Activated naive CD8-positive, alpha-beta T cell treated with anti-CD3 and anti-CD28 coated beads, Interleukin-2, amount 10 ng/mL, durations not matched to agents 7 days and 5 days (primary cell): Measurements from ENCODE around the gene SELPLG. TPM values are rescaled to one million over a fixed set of nuclear protein-coding genes. Genes with fewer than 3 reads are reported as not detected.
"Not testable (repeated sequence)": the region's sequence is repeated elsewhere in the genome, so short reads cannot be mapped to it uniquely, and the experiment has no call there.

Experiments
- ATAC-seq: fragments of 150-1000 bp; cut with Tn5 transposase; one replicate; pipeline ENCODE4 v1.10.0; 2021; ENCODE audit warnings: low read depth, moderate library complexity
- POLR2A ChIA-PET: fragments of 350-600 bp; sonication (Branson Sonifier 250); formaldehyde crosslinking; loops from one replicate; lab custom pipeline; 2021; ENCODE audit warnings: antibody characterized with exemption; lab: Charles Lee
- DNase-seq: peaks from one replicate; pipeline ENCODE4 v3.0.0; 2021
- H3K27ac Mint-ChIP-seq: one replicate; pipeline ENCODE4 v1.8.0; 2022; ENCODE audit warnings: mild to moderate bottlenecking, mixed read lengths
- H3K27me3 Mint-ChIP-seq: one replicate; pipeline ENCODE4 v1.8.0; 2022; ENCODE audit warnings: mild to moderate bottlenecking, moderate library complexity, mixed read lengths
- H3K36me3 Mint-ChIP-seq: one replicate; pipeline ENCODE4 v1.8.0; 2021; ENCODE audit warnings: mild to moderate bottlenecking, mixed read lengths
- H3K4me1 Mint-ChIP-seq: one replicate; pipeline ENCODE4 v1.8.0; 2021; ENCODE audit warnings: mixed read lengths
- H3K4me3 Mint-ChIP-seq: one replicate; pipeline ENCODE4 v1.8.0; 2022; ENCODE audit warnings: mild to moderate bottlenecking, moderate library complexity, mixed read lengths
- H3K9me3 Mint-ChIP-seq: one replicate; pipeline ENCODE4 v1.8.0; 2021; ENCODE audit warnings: mixed read lengths
- total RNA-seq, 2 experiments: library from RNA; stranded (reverse); gene quantifications; one replicate each; pipeline ENCODE4 v1.2.3, GENCODE V29; 2021

The SELPLG gene
- total RNA-seq, 2 experiments from 2014 or later, result 159 to 163 TPM

DNA sequence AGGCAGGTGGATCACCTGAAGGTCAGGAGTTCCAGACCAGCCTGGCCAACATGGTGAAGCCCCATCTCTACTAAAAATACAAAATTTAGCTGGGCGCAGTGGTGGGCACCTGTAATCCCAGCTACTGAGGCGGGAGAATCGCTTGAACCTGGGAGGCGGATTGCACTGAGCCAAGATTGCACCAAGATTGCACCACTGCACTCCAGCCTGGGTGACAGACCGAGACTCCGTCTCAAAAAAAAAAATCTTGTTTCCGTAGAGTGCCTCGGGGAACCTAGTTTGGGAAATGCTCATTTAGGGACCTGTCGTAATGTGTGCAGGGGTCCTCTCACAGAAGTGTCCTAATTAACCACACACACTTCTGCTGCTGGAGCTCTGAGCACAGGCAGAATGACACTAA, 43.2 kb downstream of the SELPLG start:
- H3K4me3 Mint-ChIP-seq, H3K9me3 Mint-ChIP-seq, H3K27ac Mint-ChIP-seq, ATAC-seq, POLR2A ChIA-PET, H3K4me1 Mint-ChIP-seq, H3K27me3 Mint-ChIP-seq, DNase-seq, H3K36me3 Mint-ChIP-seq: not testable (repeated sequence)

GRCh38 chr12:108589840-108590229, 43.9 kb downstream of the SELPLG start:
- no peak overlapping the region for H3K27ac Mint-ChIP-seq
- H3K9me3 Mint-ChIP-seq, result no peaks in the 10 kb centered on the region
- no peaks in the 10 kb centered on the region for H3K36me3 Mint-ChIP-seq
- no peak for DNase-seq
- ATAC-seq, result no peak
- peaks cover 6% of the 10 kb centered on the region for H3K27me3 Mint-ChIP-seq
- H3K4me1 Mint-ChIP-seq, result no peaks in the 10 kb centered on the region
- POLR2A ChIA-PET, result no interaction called here
- no peak overlapping the region for H3K4me3 Mint-ChIP-seq

DNA sequence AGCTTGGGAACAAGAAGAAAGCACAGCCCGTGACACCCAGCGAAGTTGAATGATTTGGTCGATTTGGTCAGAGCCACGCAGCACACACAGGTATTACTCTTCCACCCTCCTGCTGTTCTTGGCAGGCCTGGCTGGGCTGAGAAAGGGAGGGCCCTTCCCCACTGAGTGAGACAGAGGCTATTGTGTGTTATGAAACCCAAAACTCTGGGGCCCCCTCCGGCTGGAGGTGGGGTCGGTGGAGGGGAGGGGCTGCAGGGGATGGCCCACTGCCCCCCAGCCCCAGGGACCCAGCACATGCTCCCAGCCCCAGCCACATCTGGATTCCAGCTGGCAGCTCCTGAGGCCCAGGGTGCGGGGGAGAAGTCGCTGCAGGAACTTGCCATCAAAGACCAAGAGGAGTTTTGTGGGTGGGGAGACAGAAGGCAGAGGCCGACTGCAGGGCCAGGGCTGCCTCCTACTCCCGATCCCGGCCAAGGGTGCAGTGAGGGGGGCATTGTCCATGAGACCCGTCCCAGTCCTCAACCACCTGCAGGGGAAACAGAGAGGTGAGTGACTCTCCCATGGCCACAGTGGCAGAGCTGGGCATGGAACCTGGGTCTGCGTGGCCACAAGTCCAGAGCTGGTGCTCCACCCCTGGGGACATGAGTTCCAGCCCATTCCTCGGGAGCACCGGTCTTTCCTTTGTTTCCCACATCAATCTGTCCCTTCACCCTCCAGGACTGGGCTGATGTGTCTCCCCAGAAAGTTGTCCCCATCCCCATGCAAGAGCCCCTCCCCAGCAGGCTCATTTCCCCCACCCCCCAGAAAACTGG, 44.5 kb downstream of the SELPLG start:
- H3K4me3 Mint-ChIP-seq, result no peak overlapping the region
- POLR2A ChIA-PET, result no interaction called here
- ATAC-seq (no peak), DNase-seq (no peak)
- no peaks in the 10 kb centered on the region for H3K4me1 Mint-ChIP-seq
- H3K27ac Mint-ChIP-seq, result no peak overlapping the region
- no peaks in the 10 kb centered on the region for H3K36me3 Mint-ChIP-seq
- peaks cover 9% of the 10 kb centered on the region for H3K27me3 Mint-ChIP-seq
- H3K9me3 Mint-ChIP-seq, result no peaks in the 10 kb centered on the region

DNA sequence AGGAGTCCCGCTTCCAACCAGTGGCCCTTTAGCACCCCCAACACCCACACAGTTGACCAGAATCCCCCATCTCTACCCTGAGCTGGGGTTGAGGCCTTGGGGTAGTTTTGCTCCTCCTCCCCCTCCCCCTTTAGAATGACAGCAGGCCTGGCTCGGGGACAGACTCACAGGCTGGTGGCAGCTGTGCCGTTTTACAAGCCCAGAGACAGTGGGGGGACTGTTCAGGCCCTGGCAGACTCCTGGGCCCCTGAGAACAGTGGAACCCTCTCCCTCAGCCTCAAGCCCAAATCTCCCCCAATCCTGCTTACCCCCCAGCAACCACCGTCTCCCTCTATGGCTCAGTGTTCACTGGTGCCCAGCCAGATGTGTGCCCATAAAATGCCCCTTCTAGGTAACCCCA, 45.9 kb downstream of the SELPLG start:
- DNase-seq (no peak), ATAC-seq (no peak)
- no peaks in the 10 kb centered on the region for H3K9me3 Mint-ChIP-seq
- H3K36me3 Mint-ChIP-seq, result no peaks in the 10 kb centered on the region
- peaks cover 9% of the 10 kb centered on the region for H3K27me3 Mint-ChIP-seq
- no peak overlapping the region for H3K4me3 Mint-ChIP-seq
- H3K4me1 Mint-ChIP-seq, result no peaks in the 10 kb centered on the region
- POLR2A ChIA-PET, result no interaction called here
- no peak overlapping the region for H3K27ac Mint-ChIP-seq

DNA sequence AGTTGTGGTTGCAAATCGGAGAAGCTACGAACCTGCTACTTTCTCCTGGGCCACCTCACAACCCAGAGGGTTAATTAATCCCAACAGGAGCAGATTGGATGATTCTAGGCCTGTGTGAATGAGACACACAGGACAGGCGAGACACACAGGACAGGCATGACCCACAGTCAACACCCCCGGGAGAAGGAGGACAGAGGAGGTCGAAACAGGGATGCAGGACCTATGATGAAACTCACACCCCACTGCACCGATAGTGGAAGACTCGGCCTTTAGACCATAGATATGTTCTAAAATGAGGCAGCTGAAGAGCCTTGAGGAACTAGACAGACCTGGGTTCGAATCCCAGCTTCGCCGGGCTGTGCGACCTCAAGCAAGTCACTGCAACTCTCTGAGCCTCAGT, 47.4 kb downstream of the SELPLG start:
- no peaks in the 10 kb centered on the region for H3K36me3 Mint-ChIP-seq
- no peak overlapping the region for H3K4me3 Mint-ChIP-seq
- no peak overlapping the region for H3K27ac Mint-ChIP-seq
- DNase-seq (no peak), ATAC-seq (no peak)
- H3K4me1 Mint-ChIP-seq, result no peaks in the 10 kb centered on the region
- no peaks in the 10 kb centered on the region for H3K9me3 Mint-ChIP-seq
- POLR2A ChIA-PET, result no interaction called here
- peaks cover 9% of the 10 kb centered on the region for H3K27me3 Mint-ChIP-seq

GRCh38 chr12:108585864-108586263, 47.8 kb downstream of the SELPLG start:
- ATAC-seq (no peak), DNase-seq (no peak)
- Mint-ChIP-seq H3K27ac (no peak overlapping the region), H3K27me3 (peaks cover 9% of the 10 kb centered on the region), H3K36me3 (no peaks in the 10 kb centered on the region), H3K4me1 (no peaks in the 10 kb centered on the region), H3K9me3 (no peaks in the 10 kb centered on the region), H3K4me3 (no peak overlapping the region)
- POLR2A ChIA-PET, result no interaction called here

DNA sequence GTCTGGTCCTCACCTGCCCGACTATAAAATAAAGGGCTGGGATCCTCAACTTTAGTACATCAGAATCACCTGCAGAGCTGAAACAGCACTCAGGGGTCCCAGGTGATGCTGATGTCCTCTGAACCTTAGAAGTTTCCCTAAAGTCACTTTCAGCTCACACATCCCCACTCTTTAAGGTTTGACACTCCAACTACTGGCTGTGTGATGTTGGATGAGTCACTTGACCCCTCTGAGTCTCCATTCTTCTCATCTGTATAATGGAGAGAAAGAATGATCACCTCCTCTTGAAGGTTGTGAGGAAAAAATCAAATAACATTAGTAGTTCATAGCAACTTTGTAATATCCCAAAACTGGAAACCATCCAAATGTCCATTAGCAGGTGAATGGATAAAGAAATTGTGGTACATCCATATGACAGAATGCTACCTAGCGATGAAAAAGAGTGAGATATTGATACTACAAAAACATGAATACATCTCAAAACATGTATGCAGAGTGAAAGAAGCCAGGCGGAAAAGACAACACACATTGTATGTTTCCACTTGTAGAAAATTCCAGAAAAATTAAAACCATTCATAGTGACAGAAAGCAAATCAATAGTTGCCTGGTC, 49.1 kb downstream of the SELPLG start:
- no peaks in the 10 kb centered on the region for H3K9me3 Mint-ChIP-seq
- DNase-seq (no peak), ATAC-seq (no peak)
- POLR2A ChIA-PET, result no interaction called here
- H3K36me3 Mint-ChIP-seq, result no peaks in the 10 kb centered on the region
- H3K27ac Mint-ChIP-seq, result no peak overlapping the region
- H3K4me1 Mint-ChIP-seq, result no peaks in the 10 kb centered on the region
- peaks cover 13% of the 10 kb centered on the region for H3K27me3 Mint-ChIP-seq
- H3K4me3 Mint-ChIP-seq, result no peak overlapping the region

- no peak for ATAC-seq
Observed at GRCh38 chr12:108583991-108584390, 49.7 kb downstream of the SELPLG start.

GRCh38 chr12:108582978-108583770, 50.5 kb downstream of the SELPLG start:
- Mint-ChIP-seq H3K4me3 (no peak overlapping the region), H3K27me3 (peaks cover 11% of the 10 kb centered on the region), H3K9me3 (peaks cover 9% of the 10 kb centered on the region), H3K27ac (no peak overlapping the region), H3K36me3 (peaks cover 4% of the 10 kb centered on the region), H3K4me1 (peaks cover 6% of the 10 kb centered on the region)
- POLR2A ChIA-PET, result no interaction called here
- ATAC-seq (no peak), DNase-seq (no peak)

More at GRCh38 chr12:108583991-108584390, 49.7 kb downstream of the SELPLG start:
- H3K36me3 Mint-ChIP-seq, result peaks cover 1% of the 10 kb centered on the region
- peaks cover 1% of the 10 kb centered on the region for H3K4me1 Mint-ChIP-seq
- H3K27ac Mint-ChIP-seq, result no peak overlapping the region
- peaks cover 13% of the 10 kb centered on the region for H3K27me3 Mint-ChIP-seq
- no peak for DNase-seq
- H3K4me3 Mint-ChIP-seq, result no peak overlapping the region
- POLR2A ChIA-PET, result no interaction called here
- peaks cover 2% of the 10 kb centered on the region for H3K9me3 Mint-ChIP-seq

DNA sequence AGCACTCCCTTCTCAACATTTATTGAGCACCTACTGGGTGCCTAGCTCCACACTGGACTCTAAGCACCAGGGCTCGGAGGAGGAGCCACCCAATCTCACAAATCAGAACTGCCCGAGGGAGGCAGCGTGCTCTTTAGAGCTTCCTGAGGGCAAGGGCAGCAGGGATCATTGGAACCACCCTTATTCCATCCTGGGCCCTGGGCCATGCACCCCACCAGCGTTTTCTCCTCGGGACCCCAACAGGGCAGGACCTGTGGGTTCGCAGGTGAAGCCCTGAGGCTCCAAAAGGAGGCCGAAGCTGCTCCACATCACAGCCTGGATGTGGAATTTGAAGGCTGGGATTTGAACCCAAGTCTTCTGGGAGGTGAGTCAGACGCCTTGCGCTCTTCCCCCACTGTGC, 51.2 kb downstream of the SELPLG start:
- H3K4me3 Mint-ChIP-seq, result no peak overlapping the region
- peaks cover 5% of the 10 kb centered on the region for H3K36me3 Mint-ChIP-seq
- peaks cover 9% of the 10 kb centered on the region for H3K4me1 Mint-ChIP-seq
- ATAC-seq (no peak), DNase-seq (no peak)
- H3K9me3 Mint-ChIP-seq, result peaks cover 11% of the 10 kb centered on the region
- H3K27ac Mint-ChIP-seq, result no peak overlapping the region
- POLR2A ChIA-PET, result no interaction called here
- H3K27me3 Mint-ChIP-seq, result peaks cover 11% of the 10 kb centered on the region

DNA sequence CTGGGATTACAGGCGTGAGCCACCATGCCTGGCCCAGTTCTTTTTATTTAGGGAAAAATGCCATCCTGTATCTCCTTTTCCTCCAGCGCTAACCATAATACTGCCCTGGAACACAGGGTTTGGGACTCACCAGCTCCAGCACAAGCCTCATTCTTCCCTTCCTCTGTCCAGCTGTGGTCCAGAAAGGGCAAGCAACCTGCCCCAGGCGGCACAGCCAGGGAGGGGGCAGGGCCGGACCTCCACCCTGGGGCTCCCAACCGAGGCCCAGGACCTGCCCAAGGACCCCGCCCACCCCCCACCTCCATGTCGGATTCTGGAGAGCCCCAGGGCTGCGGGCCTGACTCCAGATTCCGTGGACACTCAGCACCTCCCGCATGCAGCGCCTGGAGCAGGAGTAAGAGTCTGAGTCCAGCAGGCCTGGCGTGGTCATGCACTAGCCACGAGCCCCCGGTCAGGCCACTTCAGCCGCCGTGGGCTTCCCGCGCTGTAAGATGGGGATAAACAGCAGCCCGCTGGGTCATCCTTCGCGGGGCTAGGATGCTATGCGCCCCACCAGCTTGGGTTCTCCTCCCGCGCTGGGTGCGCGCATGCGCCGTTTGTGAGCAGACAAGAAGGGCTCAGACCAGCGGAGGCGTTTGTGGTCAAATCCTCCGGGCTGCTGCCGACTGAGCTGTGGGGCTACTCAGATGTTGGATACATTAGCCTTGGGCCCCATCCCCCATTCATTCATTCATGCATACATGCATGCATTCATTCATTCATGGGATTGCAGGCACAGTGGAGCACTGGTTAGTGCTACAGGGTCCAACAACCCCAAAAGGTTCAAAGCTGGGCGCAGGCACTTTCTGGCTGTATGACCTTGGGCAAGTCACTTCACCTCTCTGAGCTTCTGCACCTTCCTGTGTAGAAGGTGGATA, 52.1 kb downstream of the SELPLG start:
- DNase-seq (no peak), ATAC-seq (no peak)
- Mint-ChIP-seq H3K9me3 (peaks cover 11% of the 10 kb centered on the region), H3K4me3 (no peak overlapping the region), H3K27me3 (peaks cover 11% of the 10 kb centered on the region), H3K27ac (no peak overlapping the region), H3K4me1 (peaks cover 13% of the 10 kb centered on the region), H3K36me3 (peaks cover 5% of the 10 kb centered on the region)
- POLR2A ChIA-PET, result no interaction called here

DNA sequence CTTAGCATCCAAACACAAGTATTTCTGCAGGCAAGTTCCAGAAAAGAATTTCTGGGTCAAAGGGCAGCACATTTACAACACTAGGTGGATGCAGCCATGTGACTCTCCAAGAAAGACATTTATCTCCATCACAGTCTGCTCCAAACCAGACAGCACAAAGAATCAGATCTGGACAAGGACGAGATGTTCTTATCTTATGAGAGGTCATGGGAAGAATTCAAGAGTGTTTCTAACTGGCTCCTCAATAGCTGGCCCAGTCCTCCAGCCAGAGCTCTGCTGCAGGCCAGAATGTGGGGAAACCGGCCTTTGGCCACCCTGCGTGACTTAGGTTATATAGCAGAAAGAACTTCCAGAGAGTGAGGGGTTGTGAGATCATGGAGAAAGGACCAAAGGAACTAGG, 53.2 kb downstream of the SELPLG start:
- H3K9me3 Mint-ChIP-seq, result peaks cover 11% of the 10 kb centered on the region
- no peak overlapping the region for H3K4me3 Mint-ChIP-seq
- DNase-seq, result no peak
- H3K27ac Mint-ChIP-seq, result no peak overlapping the region
- H3K4me1 Mint-ChIP-seq, result peaks cover 22% of the 10 kb centered on the region
- H3K27me3 Mint-ChIP-seq, result peaks cover 11% of the 10 kb centered on the region
- ATAC-seq, result no peak
- H3K36me3 Mint-ChIP-seq, result peaks cover 5% of the 10 kb centered on the region
- POLR2A ChIA-PET, result no interaction called here

DNA sequence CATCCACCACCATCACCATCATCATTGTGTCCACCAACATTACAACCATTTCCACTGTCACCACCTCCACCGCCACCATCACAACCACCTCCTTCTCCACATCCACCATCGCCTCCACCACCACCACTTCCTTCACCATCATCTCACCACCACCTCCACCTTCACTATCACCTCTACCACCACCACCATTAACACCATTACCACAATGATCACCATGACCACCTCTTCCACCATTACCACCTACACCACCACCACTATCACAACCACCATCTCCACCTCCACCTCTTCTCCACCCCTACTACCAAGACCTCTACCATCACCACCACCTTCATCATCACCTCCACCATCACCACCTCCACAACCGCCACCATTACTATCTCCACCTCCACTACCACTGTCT, 54.9 kb downstream of the SELPLG start:
- no peak for DNase-seq
- POLR2A ChIA-PET, result no interaction called here
- Mint-ChIP-seq H3K4me3 (no peak overlapping the region), H3K27me3 (peaks cover 7% of the 10 kb centered on the region), H3K4me1 (peaks cover 36% of the 10 kb centered on the region), H3K27ac (peak overlapping the region; percentile 79), H3K36me3 (peaks cover 8% of the 10 kb centered on the region), H3K9me3 (peaks cover 13% of the 10 kb centered on the region)
- no peak for ATAC-seq
